ENCODE results near the gene TBX20.
"Not testable (repeated sequence)": the region's sequence is repeated elsewhere in the genome, so short reads cannot be mapped to it uniquely, and the experiment has no call there.

Gene TBX20

DNA sequence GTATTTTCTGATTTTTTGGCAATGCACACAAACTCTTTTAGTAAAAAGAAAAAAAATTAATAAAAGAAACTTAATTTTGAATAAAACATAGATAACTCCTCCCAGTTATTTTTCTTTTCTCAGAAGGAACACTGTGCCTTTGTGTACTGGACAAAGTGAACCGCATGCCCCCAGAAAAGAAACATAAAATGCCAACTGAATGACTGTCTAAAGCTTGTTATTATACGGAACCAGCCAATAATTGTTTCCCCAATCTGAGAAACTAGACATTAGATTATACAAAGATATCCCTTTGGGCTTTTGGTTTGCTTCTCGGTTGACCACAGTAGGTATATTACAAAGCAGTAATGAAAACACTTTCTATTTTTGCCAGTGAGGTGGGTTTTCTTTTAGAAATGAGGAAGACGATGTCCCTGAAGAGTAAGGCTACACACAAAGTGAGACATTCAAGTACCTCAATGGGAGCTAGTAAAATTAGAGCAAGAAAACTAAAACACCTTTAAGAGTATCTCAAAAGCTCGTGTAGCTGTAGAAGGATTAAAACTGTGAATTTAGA is 25.3 kb downstream of the TBX20 start:
- not testable (repeated sequence) for H3K36me3 ChIP-seq (ENCODE audit: insufficient read depth, low read length); H2AFZ ChIP-seq (ENCODE audit: low read depth, low read length); H3K4me3 ChIP-seq (ENCODE audit: low read length); H3K27me3 ChIP-seq (ENCODE audit: insufficient read depth, low read length); H3K9me3 ChIP-seq (ENCODE audit: low read length); H3K4me1 ChIP-seq (ENCODE audit: insufficient read depth, low read length)

DNA sequence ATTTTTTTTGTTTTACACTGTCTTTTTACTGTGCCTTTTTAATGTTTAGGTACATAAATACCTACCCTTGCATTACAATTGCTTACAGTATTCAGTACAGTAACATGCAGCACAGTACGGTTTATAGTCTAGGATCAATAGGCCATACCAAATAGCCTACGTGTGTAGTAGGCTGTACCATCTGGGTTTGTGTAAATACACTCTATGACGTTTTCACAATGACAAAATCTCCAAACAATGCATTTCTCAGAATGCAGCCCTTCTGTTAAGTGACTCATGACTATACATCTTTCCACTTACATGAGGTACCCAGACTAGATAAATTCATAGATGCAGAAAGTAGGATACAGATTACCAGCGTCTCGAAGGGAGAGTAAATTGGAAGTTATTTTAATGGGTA is 26.5 kb downstream of the TBX20 start:
- not testable (repeated sequence) for H2AFZ ChIP-seq (ENCODE audit: low read depth, low read length); H3K9me3 ChIP-seq (ENCODE audit: low read length); H3K36me3 ChIP-seq (ENCODE audit: insufficient read depth, low read length); H3K4me1 ChIP-seq (ENCODE audit: insufficient read depth, low read length); H3K27me3 ChIP-seq (ENCODE audit: insufficient read depth, low read length); H3K4me3 ChIP-seq (ENCODE audit: low read length)

DNA sequence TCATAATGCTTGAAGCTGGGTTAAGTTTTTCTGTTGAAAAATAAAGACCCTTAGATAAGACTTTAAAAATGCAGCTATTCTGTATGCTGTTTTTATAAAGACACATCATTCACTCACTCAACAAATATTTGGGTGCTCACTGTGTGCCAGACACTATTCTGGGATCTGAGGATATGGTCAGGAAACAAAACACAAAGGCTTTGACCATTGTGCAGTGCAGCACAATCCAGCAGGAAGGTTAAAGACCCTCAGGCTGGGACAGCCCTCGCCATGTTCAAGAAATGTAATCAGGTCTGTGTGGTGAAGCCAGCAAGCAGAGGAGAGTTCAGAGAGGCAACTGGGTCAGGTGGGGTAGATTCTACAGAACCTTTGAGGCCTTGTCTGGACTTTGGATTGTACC is 31.5 kb downstream of the TBX20 start:
- not testable (repeated sequence) for H3K9me3 ChIP-seq (ENCODE audit: low read length); H3K4me3 ChIP-seq (ENCODE audit: low read length); H3K36me3 ChIP-seq (ENCODE audit: insufficient read depth, low read length); H2AFZ ChIP-seq (ENCODE audit: low read depth, low read length); H3K27me3 ChIP-seq (ENCODE audit: insufficient read depth, low read length); H3K4me1 ChIP-seq (ENCODE audit: insufficient read depth, low read length)

DNA sequence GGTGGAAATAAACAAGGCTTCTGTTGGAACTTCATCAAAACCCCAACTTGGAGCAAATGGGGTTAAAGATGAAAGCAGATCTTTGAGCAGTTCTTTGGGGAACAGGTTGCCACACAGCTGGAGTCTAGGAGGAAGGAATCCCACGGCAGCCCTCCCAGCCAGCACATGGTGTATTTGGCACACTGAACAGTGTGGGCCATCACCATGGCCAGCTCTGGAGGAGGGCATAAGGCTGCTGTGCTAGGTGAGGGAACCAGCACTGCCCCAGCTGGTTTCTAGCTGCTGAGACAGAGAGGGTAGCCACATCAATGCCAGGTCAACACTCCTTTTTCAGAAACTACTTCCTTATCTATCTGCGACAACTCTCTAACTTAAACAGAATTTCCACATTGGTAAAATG is 33.7 kb downstream of the TBX20 start:
- H3K9me3 ChIP-seq (ENCODE audit: low read length); H3K4me1 ChIP-seq (ENCODE audit: insufficient read depth, low read length): not testable (repeated sequence)

DNA sequence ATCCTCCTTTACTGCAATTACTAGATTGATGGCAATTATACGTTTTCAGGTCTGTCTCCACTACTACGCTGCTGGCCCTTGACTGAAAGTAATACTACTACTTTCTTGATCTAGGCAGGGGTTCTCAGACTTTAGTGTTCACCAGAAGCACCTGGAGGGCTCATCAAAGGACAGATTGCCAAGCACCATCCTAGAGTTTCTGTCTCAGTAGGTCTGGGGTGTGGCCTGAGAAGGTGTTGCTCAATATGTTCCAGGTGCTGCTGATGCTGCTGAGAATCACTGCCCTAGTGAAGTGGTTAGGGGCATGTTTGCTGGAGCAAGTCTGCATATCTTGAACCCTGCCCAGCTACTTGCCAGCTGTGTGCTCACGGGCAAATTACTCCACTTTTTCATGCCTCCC is 37.9 kb downstream of the TBX20 start:
- H3K27me3 ChIP-seq (ENCODE audit: insufficient read depth, low read length); H3K9me3 ChIP-seq (ENCODE audit: low read length); H3K36me3 ChIP-seq (ENCODE audit: insufficient read depth, low read length); H3K4me1 ChIP-seq (ENCODE audit: insufficient read depth, low read length); H2AFZ ChIP-seq (ENCODE audit: low read depth, low read length); H3K4me3 ChIP-seq (ENCODE audit: low read length): not testable (repeated sequence)

More for the DNA sequence above, 33.7 kb downstream of the TBX20 start:
- not testable (repeated sequence) for H3K36me3 ChIP-seq (ENCODE audit: insufficient read depth, low read length); H3K27me3 ChIP-seq (ENCODE audit: insufficient read depth, low read length); H3K4me3 ChIP-seq (ENCODE audit: low read length); H2AFZ ChIP-seq (ENCODE audit: low read depth, low read length)

DNA sequence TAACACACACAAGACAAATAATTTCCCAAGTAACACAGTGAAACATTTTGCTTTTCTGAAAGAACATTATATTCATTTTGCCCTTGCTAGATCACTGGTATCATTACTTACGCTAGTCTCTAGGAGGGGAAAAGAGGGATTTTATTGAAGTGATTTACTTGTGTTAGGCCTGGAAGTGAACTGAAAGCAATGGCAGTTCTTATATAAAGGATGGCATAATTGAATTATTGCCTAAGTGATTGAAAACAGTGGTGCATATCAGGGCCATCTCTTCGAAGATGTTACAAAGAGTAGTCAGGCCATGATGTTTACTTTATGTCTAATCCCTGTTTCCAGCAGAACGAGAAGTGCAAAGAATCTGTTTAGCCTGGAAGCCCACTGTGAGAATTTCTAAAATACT is 38.8 kb downstream of the TBX20 start:
- not testable (repeated sequence) for H3K4me1 ChIP-seq (ENCODE audit: insufficient read depth, low read length); H2AFZ ChIP-seq (ENCODE audit: low read depth, low read length); H3K9me3 ChIP-seq (ENCODE audit: low read length)

DNA sequence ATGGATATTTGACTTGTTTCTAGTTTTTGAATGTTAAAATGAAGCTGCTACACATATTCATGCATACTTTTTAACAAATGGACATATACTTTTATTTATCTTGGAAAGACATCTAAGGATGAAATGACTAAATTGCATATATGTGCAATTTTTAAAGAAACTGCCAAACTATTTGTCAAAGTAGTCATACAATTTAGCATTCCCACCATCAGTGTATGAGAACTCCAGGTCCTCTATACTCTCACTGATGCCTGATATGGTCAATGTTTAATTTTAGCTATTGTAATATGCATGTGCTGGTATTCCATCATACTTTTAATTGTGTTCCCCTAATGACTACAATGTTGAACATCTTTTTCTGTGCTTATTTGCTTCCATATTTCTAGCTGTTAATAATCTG is 47.0 kb downstream of the TBX20 start:
- H3K27me3 ChIP-seq (ENCODE audit: insufficient read depth, low read length); H2AFZ ChIP-seq (ENCODE audit: low read depth, low read length); H3K36me3 ChIP-seq (ENCODE audit: insufficient read depth, low read length); H3K4me3 ChIP-seq (ENCODE audit: low read length); H3K4me1 ChIP-seq (ENCODE audit: insufficient read depth, low read length); H3K9me3 ChIP-seq (ENCODE audit: low read length): not testable (repeated sequence)

More for the DNA sequence above, 38.8 kb downstream of the TBX20 start:
- H3K36me3 ChIP-seq (ENCODE audit: insufficient read depth, low read length); H3K27me3 ChIP-seq (ENCODE audit: insufficient read depth, low read length); H3K4me3 ChIP-seq (ENCODE audit: low read length): not testable (repeated sequence)

DNA sequence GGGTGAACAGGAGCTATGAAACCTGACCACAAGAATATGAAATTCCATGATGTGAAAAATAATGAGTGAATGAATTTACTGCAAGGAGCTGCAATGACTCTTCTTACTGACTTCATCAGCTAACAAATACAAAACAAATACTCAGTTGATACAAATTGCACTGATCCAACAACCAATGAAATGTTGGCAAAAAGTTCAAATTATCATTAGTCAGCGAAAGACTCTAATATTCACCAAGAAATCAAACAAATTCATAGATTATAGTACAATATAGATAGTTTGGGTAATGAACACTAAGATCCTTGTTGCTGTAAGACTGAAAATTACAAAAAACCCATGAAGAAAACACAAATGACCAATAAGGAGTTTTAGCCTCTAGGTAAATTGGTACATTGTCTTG is 49.0 kb downstream of the TBX20 start:
- H2AFZ ChIP-seq (ENCODE audit: low read depth, low read length); H3K27me3 ChIP-seq (ENCODE audit: insufficient read depth, low read length); H3K9me3 ChIP-seq (ENCODE audit: low read length); H3K36me3 ChIP-seq (ENCODE audit: insufficient read depth, low read length); H3K4me3 ChIP-seq (ENCODE audit: low read length); H3K4me1 ChIP-seq (ENCODE audit: insufficient read depth, low read length): not testable (repeated sequence)

DNA sequence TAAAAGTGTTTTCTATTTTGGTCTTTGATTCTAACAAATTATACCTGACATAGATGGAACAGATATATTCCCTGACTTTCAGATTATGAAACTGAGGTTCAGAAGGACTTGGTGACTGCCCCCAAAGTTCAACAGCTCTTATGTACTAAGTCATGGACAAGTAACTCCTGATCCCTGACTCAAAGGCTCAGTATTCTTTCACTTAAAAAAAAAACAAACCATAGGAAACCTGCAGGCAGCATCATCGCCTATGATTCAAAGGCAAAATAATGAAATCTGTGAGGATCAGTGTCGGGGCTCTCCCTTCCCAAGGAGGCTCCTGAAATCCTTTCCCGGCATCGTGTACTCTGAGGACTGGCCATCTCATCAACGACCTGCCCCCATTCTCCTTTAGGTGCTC is 49.9 kb downstream of the TBX20 start:
- not testable (repeated sequence) for H3K4me3 ChIP-seq (ENCODE audit: low read length); H3K27me3 ChIP-seq (ENCODE audit: insufficient read depth, low read length); H3K4me1 ChIP-seq (ENCODE audit: insufficient read depth, low read length); H3K36me3 ChIP-seq (ENCODE audit: insufficient read depth, low read length); H2AFZ ChIP-seq (ENCODE audit: low read depth, low read length); H3K9me3 ChIP-seq (ENCODE audit: low read length)

DNA sequence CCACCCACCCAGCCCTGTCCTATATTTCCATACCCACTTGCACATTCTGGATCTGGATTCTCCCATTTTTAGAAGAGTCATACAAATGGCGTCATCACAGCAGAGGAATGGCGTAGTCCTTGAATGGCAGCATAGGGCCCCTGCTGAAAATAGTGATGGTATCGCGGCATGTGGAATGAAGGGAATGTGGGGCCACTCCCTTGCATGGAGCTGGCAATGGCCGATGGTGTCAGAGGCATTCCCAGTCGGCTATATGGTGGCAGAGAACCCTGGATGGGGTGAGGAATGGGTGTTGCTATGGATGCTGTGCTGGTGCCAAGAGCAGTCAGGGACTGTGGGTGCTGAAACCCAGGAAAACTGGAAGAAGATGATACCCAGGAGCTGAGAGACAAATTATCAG is 51.5 kb downstream of the TBX20 start:
- not testable (repeated sequence) for H3K36me3 ChIP-seq (ENCODE audit: insufficient read depth, low read length); H3K4me3 ChIP-seq (ENCODE audit: low read length); H3K4me1 ChIP-seq (ENCODE audit: insufficient read depth, low read length); H3K9me3 ChIP-seq (ENCODE audit: low read length); H3K27me3 ChIP-seq (ENCODE audit: insufficient read depth, low read length); H2AFZ ChIP-seq (ENCODE audit: low read depth, low read length)

DNA sequence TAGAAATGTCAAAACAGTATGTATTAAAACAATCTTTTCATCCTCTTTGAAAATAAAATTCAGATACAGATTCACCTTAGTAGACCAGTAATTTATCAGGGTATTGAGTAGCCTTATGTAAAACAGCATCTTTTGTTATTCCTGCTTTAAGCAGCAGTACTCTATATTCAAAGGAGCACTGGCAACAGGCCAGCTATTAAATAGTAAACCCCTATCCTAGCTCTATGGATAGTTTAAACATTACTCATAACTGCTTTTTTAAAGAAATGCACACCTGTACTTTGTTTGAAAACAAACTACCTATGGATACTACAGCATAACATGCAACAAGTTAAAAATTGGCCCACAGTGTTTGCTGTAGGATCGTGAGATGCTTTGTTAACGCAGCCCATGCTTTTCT is 53.7 kb downstream of the TBX20 start:
- not testable (repeated sequence) for H3K9me3 ChIP-seq (ENCODE audit: low read length); H3K4me3 ChIP-seq (ENCODE audit: low read length); H2AFZ ChIP-seq (ENCODE audit: low read depth, low read length); H3K4me1 ChIP-seq (ENCODE audit: insufficient read depth, low read length); H3K36me3 ChIP-seq (ENCODE audit: insufficient read depth, low read length); H3K27me3 ChIP-seq (ENCODE audit: insufficient read depth, low read length)

DNA sequence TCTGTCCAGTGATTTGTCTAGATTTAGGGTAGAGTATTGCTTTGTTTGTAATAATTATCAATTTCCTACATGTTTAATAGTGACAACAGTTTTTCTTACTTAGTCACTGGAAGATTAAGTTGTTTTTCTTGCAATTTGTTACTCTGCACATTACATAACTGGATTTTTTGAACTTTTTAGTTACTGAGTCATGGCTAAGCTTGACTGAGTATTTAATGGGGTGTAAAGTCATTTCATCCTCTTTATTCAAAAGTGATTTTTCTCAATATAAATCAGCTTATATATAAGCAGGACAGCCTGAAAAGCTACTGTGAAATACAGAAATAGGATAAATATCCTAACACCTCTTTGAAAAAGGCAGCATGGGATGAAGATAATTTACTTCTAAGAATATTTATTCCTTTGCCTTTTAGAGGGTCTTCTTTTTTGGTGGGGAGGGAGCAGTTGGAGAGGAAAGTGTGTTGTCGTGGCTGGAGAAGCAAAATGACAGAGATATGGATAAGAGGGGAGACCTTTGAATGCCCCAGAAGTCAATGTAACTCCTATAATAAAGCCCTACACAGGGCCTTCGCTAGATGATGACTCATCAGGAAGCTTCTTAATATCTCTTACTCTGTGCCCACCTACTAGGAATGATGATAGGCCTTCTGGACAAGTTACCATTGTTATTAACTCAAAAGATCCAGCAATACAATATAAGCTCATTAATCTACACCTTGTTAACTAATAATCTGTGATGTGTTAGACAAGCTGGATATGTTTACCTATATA is 55.3 kb downstream of the TBX20 start:
- H3K9me3 ChIP-seq (ENCODE audit: low read length); H3K36me3 ChIP-seq (ENCODE audit: insufficient read depth, low read length); H2AFZ ChIP-seq (ENCODE audit: low read depth, low read length); H3K4me1 ChIP-seq (ENCODE audit: insufficient read depth, low read length); H3K4me3 ChIP-seq (ENCODE audit: low read length); H3K27me3 ChIP-seq (ENCODE audit: insufficient read depth, low read length): not testable (repeated sequence)

DNA sequence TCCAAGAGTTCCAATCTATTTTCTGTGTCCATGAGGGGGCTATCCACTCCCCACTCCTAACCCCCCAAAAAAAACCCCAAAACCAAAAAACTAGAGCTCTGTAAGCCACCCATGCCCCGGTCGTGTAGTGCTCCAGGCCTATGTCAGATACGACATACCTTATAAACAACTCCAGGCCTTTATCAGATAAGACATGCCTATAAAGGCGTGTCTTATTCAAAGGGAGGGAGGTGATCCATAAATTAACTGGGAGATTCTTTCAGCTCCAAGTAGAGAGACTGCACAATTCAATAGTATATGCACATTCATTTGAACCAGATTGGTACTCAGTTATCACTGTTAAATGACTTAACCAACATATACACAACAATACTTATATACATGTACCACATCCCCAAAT is 62.3 kb downstream of the TBX20 start:
- H3K9me3 ChIP-seq (ENCODE audit: low read length); H3K4me3 ChIP-seq (ENCODE audit: low read length); H2AFZ ChIP-seq (ENCODE audit: low read depth, low read length); H3K36me3 ChIP-seq (ENCODE audit: insufficient read depth, low read length); H3K4me1 ChIP-seq (ENCODE audit: insufficient read depth, low read length): not testable (repeated sequence)
- peaks cover 10% of the 10 kb centered on the region for H3K27me3 ChIP-seq (ENCODE audit: insufficient read depth, low read length)

DNA sequence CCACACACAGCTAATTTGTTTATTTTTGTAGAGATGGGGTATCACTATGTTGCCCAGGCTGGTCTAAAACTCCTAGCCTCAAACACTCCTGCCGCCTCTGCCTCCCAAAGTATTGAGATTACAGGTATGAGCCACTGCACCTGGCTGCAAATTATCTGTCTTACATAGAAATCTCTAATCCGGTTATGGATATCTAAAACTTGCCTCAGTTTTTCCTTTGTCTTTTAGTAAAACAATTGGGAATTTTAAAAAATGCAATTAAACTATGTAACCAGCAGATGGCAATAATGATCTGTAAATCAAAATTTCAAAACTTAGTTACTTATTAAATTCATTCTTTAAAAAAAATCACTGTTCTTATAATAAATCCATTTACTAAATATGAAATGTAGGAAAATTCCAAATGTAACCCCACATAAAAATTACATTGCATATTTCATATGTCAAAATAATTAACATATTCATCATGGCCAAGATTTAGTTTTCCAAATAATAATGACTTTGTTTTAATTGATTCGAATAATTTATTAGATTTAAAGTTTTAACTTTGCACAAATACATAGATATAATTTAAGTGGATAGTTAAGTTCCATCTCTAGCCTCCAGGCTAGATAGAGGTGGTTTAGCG is 63.6 kb downstream of the TBX20 start:
- not testable (repeated sequence) for H3K36me3 ChIP-seq (ENCODE audit: insufficient read depth, low read length); H2AFZ ChIP-seq (ENCODE audit: low read depth, low read length); H3K4me1 ChIP-seq (ENCODE audit: insufficient read depth, low read length); H3K9me3 ChIP-seq (ENCODE audit: low read length); H3K4me3 ChIP-seq (ENCODE audit: low read length)
- H3K27me3 ChIP-seq (ENCODE audit: insufficient read depth, low read length), result peaks cover 21% of the 10 kb centered on the region

All from neuron (in vitro differentiated cells).